ENCODE measurements around the gene MATN1.

- no peak for TF ChIP-seq EZH2 (IDR thresholded peaks at IDR 0.05)
- TF ChIP-seq POLR2AphosphoS5 (IDR thresholded peaks at IDR 0.05; ENCODE audit: low read depth, low read length): no peak
Observed at GRCh38 chr1:30737357-30738039, 14.1 kb upstream of the MATN1 start.
